Measurements from ENCODE around the gene CNTN4. TPM values are rescaled to one million over a fixed set of nuclear protein-coding genes. Genes with fewer than 3 reads are reported as not detected.

Gene CNTN4
- total RNA-seq, 6 experiments from 2014 or later, result 1.5 to 3.9 (median 1.7) TPM

GRCh38 chr3:3038201-3038991, 939.7 kb downstream of the CNTN4 start:
- H3K36me3 ChIP-seq, result no peaks in the 10 kb centered on the region
- no peaks in the 10 kb centered on the region for H3K4me1 ChIP-seq
- TF ChIP-seq POLR2A (IDR thresholded peaks at IDR 0.05) (no peak), CTCF (IDR thresholded peaks at IDR 0.05) (no peak)
- intact Hi-C loops (cut with DNase I), result no loop called here
- no peaks in the 10 kb centered on the region for H3K27me3 ChIP-seq
- ATAC-seq (no peak), DNase-seq (no peak)
- no peaks in the 10 kb centered on the region for H3K9me3 ChIP-seq
- no peak overlapping the region for H3K27ac ChIP-seq
- no peak overlapping the region for H3K4me3 ChIP-seq
- WGBS (ENCODE audit: insufficient coverage, low coverage, low lambda C conversion rate, missing lambda C conversion rate), result 64% methylated on average over 11 of the region's 25 CpGs

GRCh38 chr3:3053974-3054373, 955.3 kb downstream of the CNTN4 start:
- intact Hi-C loops (cut with DNase I), result no loop called here
- Histone ChIP-seq H3K4me1 (no peaks in the 10 kb centered on the region), H3K4me3 (no peak overlapping the region), H3K27ac (no peak overlapping the region), H3K36me3 (no peaks in the 10 kb centered on the region), H3K27me3 (no peaks in the 10 kb centered on the region), H3K9me3 (no peaks in the 10 kb centered on the region)
- TF ChIP-seq POLR2A (IDR thresholded peaks at IDR 0.05), result no peak
- TF ChIP-seq CTCF (IDR thresholded peaks at IDR 0.05), result no peak
- 45% methylated on average over 4 of the region's 4 CpGs for WGBS (ENCODE audit: insufficient coverage, low coverage, low lambda C conversion rate, missing lambda C conversion rate)
- ATAC-seq (no peak), DNase-seq (no peak)

- intact Hi-C loops (cut with DNase I), result no loop called here
These were observed 961.0 kb downstream of the CNTN4 start for GRCh38 chr3:3059645-3060044.

GRCh38 chr3:3064297-3064696, 965.6 kb downstream of the CNTN4 start:
- TF ChIP-seq POLR2A (IDR thresholded peaks at IDR 0.05) (no peak), CTCF (IDR thresholded peaks at IDR 0.05) (no peak)
- no peaks in the 10 kb centered on the region for H3K36me3 ChIP-seq
- intact Hi-C loops (cut with DNase I), result no loop called here
- H3K27me3 ChIP-seq, result no peaks in the 10 kb centered on the region
- WGBS (ENCODE audit: insufficient coverage, low coverage, low lambda C conversion rate, missing lambda C conversion rate), result 65% methylated on average over 4 of the region's 4 CpGs
- ATAC-seq (no peak), DNase-seq (no peak)
- H3K4me3 ChIP-seq, result no peak overlapping the region
- no peaks in the 10 kb centered on the region for H3K4me1 ChIP-seq
- no peaks in the 10 kb centered on the region for H3K9me3 ChIP-seq
- H3K27ac ChIP-seq, result no peak overlapping the region

More at GRCh38 chr3:3059645-3060044, 961.0 kb downstream of the CNTN4 start:
- Histone ChIP-seq H3K27me3 (no peaks in the 10 kb centered on the region), H3K27ac (no peak overlapping the region), H3K36me3 (no peaks in the 10 kb centered on the region), H3K4me1 (no peaks in the 10 kb centered on the region), H3K9me3 (no peaks in the 10 kb centered on the region), H3K4me3 (no peak overlapping the region)
- TF ChIP-seq CTCF (IDR thresholded peaks at IDR 0.05), result no peak
- no peak for TF ChIP-seq POLR2A (IDR thresholded peaks at IDR 0.05)
- DNase-seq (no peak), ATAC-seq (no peak)
- WGBS (ENCODE audit: insufficient coverage, low coverage, low lambda C conversion rate, missing lambda C conversion rate), result 55% methylated on average over 1 of the region's 1 CpG

Measured in right lobe of liver (tissue), 6 donors.